GM12878 (cell line): ENCODE measurements around the gene PTAFR. TPM values are rescaled to one million over a fixed set of nuclear protein-coding genes. Genes with fewer than 3 reads are reported as not detected.

Source experiments
- ATAC-seq: fragments of 200-7000 bp; cut with Tn5 transposase; 3 replicates; pipeline ENCODE4 v1.9.1; 2020; ENCODE audit warnings: mild to moderate bottlenecking, moderate library complexity
- BruUV-seq: library from RNA; stranded (reverse); fragments of 400-500 nt; replicated peaks from 2 replicates; lab custom pipeline; 2021; lab: Mats Ljungman, UMichigan
- CTCF ChIA-PET: fragments of 300-600 bp; sonication (Branson Sonifier 250); formaldehyde crosslinking; extraction: SDS; loops from one replicate; lab custom pipeline; 2021; ENCODE audit warnings: inconsistent platforms; lab: Yijun Ruan, JAX
- POLR2A ChIA-PET: fragments of 350-600 bp; formaldehyde crosslinking; extraction: SDS; loops from one replicate; lab custom pipeline; 2021; ENCODE audit warnings: inconsistent platforms; lab: Charles Lee
- RAD21 ChIA-PET: fragments of 300-600 bp; sonication (Branson Sonifier 250); formaldehyde crosslinking; loops from one replicate; lab custom pipeline; 2023; ENCODE audit warnings: antibody characterized with exemption; ENCODE audit not compliant: unreplicated experiment; lab: Charles Lee
- SMC1A ChIA-PET: fragments of 300-600 bp; sonication (Branson Sonifier 250); formaldehyde crosslinking; loops from one replicate; lab custom pipeline; 2023; ENCODE audit not compliant: unreplicated experiment, uncharacterized antibody; lab: Charles Lee
- DNase-seq: peaks from one replicate; pipeline ENCODE4 v3.0.0-alpha.2; 2011; ENCODE audit warnings: low read depth, low spot score
- FAIRE-seq: peaks from 3 replicates; lab custom pipeline; 2011; peaks lifted over from hg19 to GRCh38; lab: Jason Lieb, UNC
- H2AFZ ChIP-seq: 2 replicates; pipeline ENCODE4 v1.6.0; 2011; ENCODE audit warnings: low read depth, low read length, control low read depth; ENCODE audit not compliant: control insufficient read depth
- H3K27ac ChIP-seq: 2 replicates; pipeline ENCODE4 v1.5.1; 2011; ENCODE audit warnings: control low read depth; ENCODE audit not compliant: control insufficient read depth, insufficient read depth
- H3K27me3 ChIP-seq, 2 experiments: replicated peaks in 1 of 2; 2 replicates each; pipeline versions ENCODE4 v1.6.0 to v1.6.1; 2011; ENCODE audit warnings: low read length in 1 of 2; ENCODE audit not compliant: control insufficient read depth in 2 of 2, insufficient read depth in 2 of 2
- H3K36me3 ChIP-seq, 2 experiments: 2 replicates each; pipeline ENCODE4 v1.5.1; 2011; ENCODE audit warnings: low read length in 1 of 2; ENCODE audit not compliant: control insufficient read depth in 2 of 2, insufficient read depth in 2 of 2
- H3K4me1 ChIP-seq: 2 replicates; pipeline ENCODE4 v1.6.1; 2011; ENCODE audit warnings: mild to moderate bottlenecking, low read length, moderate library complexity, mixed read lengths; ENCODE audit not compliant: control insufficient read depth, insufficient read depth
- H3K4me2 ChIP-seq: 2 replicates; pipeline ENCODE4 v1.6.0; 2011; ENCODE audit warnings: control low read depth; ENCODE audit not compliant: control insufficient read depth, insufficient read depth
- H3K4me3 ChIP-seq: fragments of 200-600 bp; sonication (generic); 2 replicates; pipeline ENCODE4 v1.5.1; 2016
- H3K79me2 ChIP-seq: 2 replicates; pipeline ENCODE4 v1.6.0; 2011; ENCODE audit warnings: low read length; ENCODE audit not compliant: control insufficient read depth, insufficient read depth
- H3K9ac ChIP-seq: 2 replicates; pipeline ENCODE4 v1.8.0; 2011; ENCODE audit warnings: low read length, control low read depth, mixed read lengths; ENCODE audit not compliant: control insufficient read depth, insufficient read depth
- H3K9me3 ChIP-seq: replicated peaks from 3 replicates; pipeline ENCODE4 v1.5.1; 2011; ENCODE audit warnings: mild to moderate bottlenecking, low read length; ENCODE audit not compliant: control insufficient read depth, insufficient read depth
- H4K20me1 ChIP-seq: 2 replicates; pipeline ENCODE4 v1.6.0; 2011; ENCODE audit not compliant: control insufficient read depth, insufficient read depth
- ATF2 ChIP-seq: IDR thresholded peaks from 2 replicates; pipeline ENCODE4 v1.6.1; 2012; ENCODE audit warnings: low read length, inconsistent platforms
- CBFB ChIP-seq: IDR thresholded peaks from 2 replicates; pipeline ENCODE4 v1.6.1; 2016; ENCODE audit warnings: antibody characterized with exemption, low read depth
- CREM ChIP-seq: IDR thresholded peaks from 2 replicates; pipeline ENCODE4 v1.6.1; 2014; ENCODE audit warnings: antibody characterized with exemption, low read depth
- DPF2 ChIP-seq: fragments of 450-650 bp; IDR thresholded peaks from 2 replicates; pipeline ENCODE4 v1.6.1; 2017; ENCODE audit warnings: mild to moderate bottlenecking
- JUNB ChIP-seq: IDR thresholded peaks from 2 replicates; pipeline ENCODE4 v1.6.1; 2016; ENCODE audit warnings: antibody characterized with exemption, mild to moderate bottlenecking
- KLF5 ChIP-seq: fragments of 450-650 bp; IDR thresholded peaks from 2 replicates; pipeline ENCODE4 v1.6.1; 2014; ENCODE audit warnings: mild to moderate bottlenecking; ENCODE audit not compliant: partially characterized antibody
- MTA2 ChIP-seq: fragments of 450-650 bp; IDR thresholded peaks from 2 replicates; pipeline ENCODE4 v1.6.1; 2016; ENCODE audit warnings: low read depth, mild to moderate bottlenecking, moderate library complexity
- MTA3 ChIP-seq: IDR thresholded peaks from 2 replicates; pipeline ENCODE4 v1.6.1; 2012; ENCODE audit warnings: low read length, inconsistent platforms, borderline replicate concordance
- NFIC ChIP-seq: IDR thresholded peaks from 2 replicates; pipeline ENCODE4 v1.6.1; 2012; ENCODE audit warnings: low read depth, mild to moderate bottlenecking, inconsistent platforms, low read length, moderate library complexity
- NR2C2 ChIP-seq: IDR thresholded peaks from 2 replicates; pipeline ENCODE4 v1.6.1; 2011; ENCODE audit warnings: borderline replicate concordance, low read depth; ENCODE audit not compliant: control insufficient read depth, insufficient read length
- ZNF217 ChIP-seq: fragments of 450-650 bp; IDR thresholded peaks from 2 replicates; pipeline ENCODE4 v1.6.1; 2017; ENCODE audit warnings: antibody characterized with exemption, mild to moderate bottlenecking
- WGBS: methylation state at CpG from one replicate; pipeline ENCODE4 v1.1.6; 2016; ENCODE audit warnings: low lambda C conversion rate; ENCODE audit not compliant: insufficient replicate concordance, insufficient coverage; ENCODE audit errors: missing lambda C conversion rate; 5-methylcytosine and 5-hydroxymethylcytosine counted together
- in situ Hi-C: fragments of 300-500 bp; cut with MboI; formaldehyde crosslinking; loops from 9 replicates; pipeline ENCODE4 v1.14.3; 2018; ENCODE audit warnings: mixed read lengths
- intact Hi-C: fragments of 100-400 bp; cut with micrococcal nuclease; formaldehyde crosslinking; loops from one replicate; pipeline ENCODE4 v1.14.2; 2022; ENCODE audit not compliant: unreplicated experiment
- polyA plus RNA-seq, 11 experiments: library from polyadenylated mRNA; depleted of rRNA in 4 of 11; unstranded in 6 of 11; stranded (reverse) in 5 of 11; fragments of >200 nt; fragmentation: Nextera tagmentation in 4 of 11; fragmentation: Illumina TruSeq in 1 of 11; extraction: Ambion mirVana in 4 of 11; extraction: Trizol in 1 of 11; gene quantifications; 1 replicate in 1 of 11; 2 replicates in 10 of 11; pipeline versions ENCODE4 v1.2.1 to v1.2.3, GENCODE V29; 2011 to 2016; ENCODE audit warnings: inconsistent platforms in 2 of 11, missing spikeins in 2 of 11, low read depth in 1 of 11
- total RNA-seq, 4 experiments: library from RNA; depleted of rRNA in 3 of 4; stranded (reverse); fragments of >200 nt in 3 of 4; fragmentation: Illumina TruSeq in 1 of 4; extraction: Trizol in 1 of 4; gene quantifications; 2 replicates each; pipeline versions ENCODE4 v1.2.1 to v1.2.3, GENCODE V29; 2013 to 2021
- TF ChIP-seq, protein P1 (sequence below): fragments of 450-650 bp; formaldehyde crosslinking; IDR thresholded peaks from 2 replicates; pipeline ENCODE4 v1.4.0; 2020; ENCODE audit warnings: mild to moderate bottlenecking, moderate library complexity
- TF ChIP-seq, protein P2 (sequence below): IDR thresholded peaks from 2 replicates; pipeline ENCODE4 v1.6.1; 2012; ENCODE audit warnings: mild to moderate bottlenecking, low read depth, low read length

PTAFR gene
- total and polyA plus RNA-seq, 10 of the 15 experiments (the other 5 are each of a cell fraction or from before 2014, with no cell fraction given): 17.5 to 251 (median 27.7) TPM

DNA sequence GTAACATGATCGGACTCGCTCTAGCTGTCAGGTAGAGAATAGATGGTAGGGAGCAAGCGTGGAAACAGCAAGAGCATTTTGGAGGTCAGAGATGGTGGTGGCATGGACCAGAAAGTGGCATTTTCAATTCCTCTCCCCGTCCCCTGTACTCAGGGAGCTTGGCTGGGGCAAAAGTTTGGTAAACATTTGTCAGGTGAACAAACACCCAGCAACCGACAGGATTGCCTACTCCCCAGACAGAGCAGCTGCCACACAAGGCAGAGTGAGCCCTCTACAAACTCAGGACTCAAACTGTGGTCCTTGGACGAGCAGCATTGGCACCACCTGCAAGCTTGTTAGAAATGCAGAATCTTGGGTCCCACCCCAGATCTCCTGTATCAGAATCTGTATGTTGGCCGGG is 14.3 kb downstream of the PTAFR start (continued):
- TF ChIP-seq, protein P1, sequence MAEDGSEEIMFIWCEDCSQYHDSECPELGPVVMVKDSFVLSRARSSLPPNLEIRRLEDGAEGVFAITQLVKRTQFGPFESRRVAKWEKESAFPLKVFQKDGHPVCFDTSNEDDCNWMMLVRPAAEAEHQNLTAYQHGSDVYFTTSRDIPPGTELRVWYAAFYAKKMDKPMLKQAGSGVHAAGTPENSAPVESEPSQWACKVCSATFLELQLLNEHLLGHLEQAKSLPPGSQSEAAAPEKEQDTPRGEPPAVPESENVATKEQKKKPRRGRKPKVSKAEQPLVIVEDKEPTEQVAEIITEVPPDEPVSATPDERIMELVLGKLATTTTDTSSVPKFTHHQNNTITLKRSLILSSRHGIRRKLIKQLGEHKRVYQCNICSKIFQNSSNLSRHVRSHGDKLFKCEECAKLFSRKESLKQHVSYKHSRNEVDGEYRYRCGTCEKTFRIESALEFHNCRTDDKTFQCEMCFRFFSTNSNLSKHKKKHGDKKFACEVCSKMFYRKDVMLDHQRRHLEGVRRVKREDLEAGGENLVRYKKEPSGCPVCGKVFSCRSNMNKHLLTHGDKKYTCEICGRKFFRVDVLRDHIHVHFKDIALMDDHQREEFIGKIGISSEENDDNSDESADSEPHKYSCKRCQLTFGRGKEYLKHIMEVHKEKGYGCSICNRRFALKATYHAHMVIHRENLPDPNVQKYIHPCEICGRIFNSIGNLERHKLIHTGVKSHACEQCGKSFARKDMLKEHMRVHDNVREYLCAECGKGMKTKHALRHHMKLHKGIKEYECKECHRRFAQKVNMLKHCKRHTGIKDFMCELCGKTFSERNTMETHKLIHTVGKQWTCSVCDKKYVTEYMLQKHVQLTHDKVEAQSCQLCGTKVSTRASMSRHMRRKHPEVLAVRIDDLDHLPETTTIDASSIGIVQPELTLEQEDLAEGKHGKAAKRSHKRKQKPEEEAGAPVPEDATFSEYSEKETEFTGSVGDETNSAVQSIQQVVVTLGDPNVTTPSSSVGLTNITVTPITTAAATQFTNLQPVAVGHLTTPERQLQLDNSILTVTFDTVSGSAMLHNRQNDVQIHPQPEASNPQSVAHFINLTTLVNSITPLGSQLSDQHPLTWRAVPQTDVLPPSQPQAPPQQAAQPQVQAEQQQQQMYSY (CRISPR knock-in tag): no peak
- no peak for TF ChIP-seq ATF2
- TF ChIP-seq CBFB: no peak

GRCh38 chr1:28161751-28162150 is 14.7 kb downstream of the PTAFR start:
- no peaks in the 10 kb centered on the region; the same call in 2 of the 3 replicates for H3K9me3 ChIP-seq
- no peak overlapping the region for H2AFZ ChIP-seq
- intact Hi-C loops: no loop called here
- no peaks in the 10 kb centered on the region; the same call in 1 of the 2 replicates for H3K4me1 ChIP-seq
- H3K4me3 ChIP-seq: no peak overlapping the region
- H3K4me2 ChIP-seq: no peak overlapping the region
- DNase-seq (no peak), ATAC-seq (no peak; the same call in 2 of the 3 replicates), FAIRE-seq (no peak)
- H3K27me3 ChIP-seq: no peaks in the 10 kb centered on the region
- H3K36me3 ChIP-seq: peaks cover 0 to 7% of the 10 kb centered on the region in 2 experiments; a peak in 2 of 4 replicates
- no TSS peak for BruUV-seq
- in situ Hi-C loops: no loop called here
- POLR2A ChIA-PET: interaction anchor here (1.1 to 2.8 kb wide), 2 partner anchors 14 to 47 kb away, joined by 3 to 9 read pairs; no protein-coding TSS in a partner anchor
- WGBS: 75% methylated on average over 3 of the region's 3 CpGs
- H3K79me2 ChIP-seq: no peaks in the 10 kb centered on the region
- CTCF ChIA-PET: interaction anchor here (1.1 to 2.1 kb wide), 8 partner anchors 14 to 73 kb away, joined by 3 to 10 read pairs (median 6); partner anchors contain the start of gene EYA3
- no peak overlapping the region for H3K27ac ChIP-seq
- SMC1A ChIA-PET: interaction anchor here (0.6 to 4.8 kb wide), 12 partner anchors 8 to 213 kb away, joined by 3 to 33 read pairs (median 4); no protein-coding TSS in a partner anchor
- RAD21 ChIA-PET: interaction anchor here (0.9 to 2.7 kb wide), 2 partner anchors 8 to 74 kb away, joined by 3 to 13 read pairs; no protein-coding TSS in a partner anchor
- no peaks in the 10 kb centered on the region; the same call in 1 of the 2 replicates for H4K20me1 ChIP-seq
- H3K9ac ChIP-seq: no peak overlapping the region
- no peak for TF ChIP-seq NFIC
- TF ChIP-seq MTA3: no peak
- TF ChIP-seq CREM: no peak
- TF ChIP-seq MTA2: no peak
- TF ChIP-seq KLF5: no peak
- TF ChIP-seq DPF2: no peak
- TF ChIP-seq JUNB: no peak
- TF ChIP-seq, protein P2, sequence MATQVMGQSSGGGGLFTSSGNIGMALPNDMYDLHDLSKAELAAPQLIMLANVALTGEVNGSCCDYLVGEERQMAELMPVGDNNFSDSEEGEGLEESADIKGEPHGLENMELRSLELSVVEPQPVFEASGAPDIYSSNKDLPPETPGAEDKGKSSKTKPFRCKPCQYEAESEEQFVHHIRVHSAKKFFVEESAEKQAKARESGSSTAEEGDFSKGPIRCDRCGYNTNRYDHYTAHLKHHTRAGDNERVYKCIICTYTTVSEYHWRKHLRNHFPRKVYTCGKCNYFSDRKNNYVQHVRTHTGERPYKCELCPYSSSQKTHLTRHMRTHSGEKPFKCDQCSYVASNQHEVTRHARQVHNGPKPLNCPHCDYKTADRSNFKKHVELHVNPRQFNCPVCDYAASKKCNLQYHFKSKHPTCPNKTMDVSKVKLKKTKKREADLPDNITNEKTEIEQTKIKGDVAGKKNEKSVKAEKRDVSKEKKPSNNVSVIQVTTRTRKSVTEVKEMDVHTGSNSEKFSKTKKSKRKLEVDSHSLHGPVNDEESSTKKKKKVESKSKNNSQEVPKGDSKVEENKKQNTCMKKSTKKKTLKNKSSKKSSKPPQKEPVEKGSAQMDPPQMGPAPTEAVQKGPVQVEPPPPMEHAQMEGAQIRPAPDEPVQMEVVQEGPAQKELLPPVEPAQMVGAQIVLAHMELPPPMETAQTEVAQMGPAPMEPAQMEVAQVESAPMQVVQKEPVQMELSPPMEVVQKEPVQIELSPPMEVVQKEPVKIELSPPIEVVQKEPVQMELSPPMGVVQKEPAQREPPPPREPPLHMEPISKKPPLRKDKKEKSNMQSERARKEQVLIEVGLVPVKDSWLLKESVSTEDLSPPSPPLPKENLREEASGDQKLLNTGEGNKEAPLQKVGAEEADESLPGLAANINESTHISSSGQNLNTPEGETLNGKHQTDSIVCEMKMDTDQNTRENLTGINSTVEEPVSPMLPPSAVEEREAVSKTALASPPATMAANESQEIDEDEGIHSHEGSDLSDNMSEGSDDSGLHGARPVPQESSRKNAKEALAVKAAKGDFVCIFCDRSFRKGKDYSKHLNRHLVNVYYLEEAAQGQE: no peak
- no peak for TF ChIP-seq ZNF217
- TF ChIP-seq NR2C2: no peak
